Fibroblast of villous mesenchyme (primary cell): Measurements from ENCODE around the gene COL11A2. TPM values are rescaled to one million over a fixed set of nuclear protein-coding genes. Genes with fewer than 3 reads are reported as not detected.

Source experiments
- DNase-seq: peaks from one replicate; pipeline ENCODE4 v3.0.0-alpha.2; 2010; ENCODE audit warnings: low read depth
- H3K4me3 ChIP-seq: 2 replicates; pipeline ENCODE4 v1.5.1; 2011; ENCODE audit warnings: low read depth, mild to moderate bottlenecking, low read length
- total RNA-seq: library from RNA; depleted of rRNA; stranded (reverse); fragments of >200 nt; gene quantifications from 2 replicates; pipeline ENCODE4 v1.2.3, GENCODE V29; 2012
- TF ChIP-seq, protein P1 (sequence below): IDR thresholded peaks from 2 replicates; pipeline ENCODE4 v1.5.1; 2012; ENCODE audit warnings: low read depth, mild to moderate bottlenecking, low read length; ENCODE audit not compliant: insufficient read depth

COL11A2 gene
- total RNA-seq, 1 donor: under 0.01 TPM

DNA sequence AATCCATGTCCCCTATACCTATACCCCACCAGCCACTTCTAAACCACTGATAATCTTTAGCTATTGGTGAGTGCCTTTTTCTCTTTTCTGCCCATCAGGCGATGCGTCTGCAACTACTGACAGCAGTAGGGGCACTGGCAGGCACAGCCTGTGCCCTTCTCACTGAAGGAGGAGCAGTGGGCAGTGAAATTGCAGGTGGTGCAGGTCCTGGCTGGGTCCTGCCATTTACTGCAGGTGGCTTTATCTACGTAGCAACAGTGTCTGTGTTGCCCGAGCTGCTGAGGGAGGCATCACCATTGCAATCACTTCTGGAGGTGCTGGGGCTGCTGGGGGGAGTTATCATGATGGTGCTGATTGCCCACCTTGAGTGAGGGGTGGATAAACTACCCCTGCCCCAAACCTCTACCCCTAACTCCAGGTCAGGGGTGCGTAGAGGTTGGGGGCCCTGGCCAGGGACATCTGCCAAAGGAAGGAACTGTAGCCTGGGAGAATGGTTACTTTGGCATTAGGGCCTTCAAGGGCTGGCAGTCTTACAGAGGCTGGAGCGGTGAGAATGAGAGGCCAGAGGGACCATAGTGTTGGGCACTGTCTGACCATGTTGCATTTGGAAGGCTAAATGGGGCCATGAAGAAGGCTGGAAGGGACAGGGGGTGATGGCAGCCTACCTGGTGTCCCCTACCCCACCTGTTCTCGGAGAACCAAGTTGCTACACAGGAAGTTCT lies 11.3 kb upstream of the COL11A2 start:
- H3K4me3 ChIP-seq: no peak overlapping the region
- TF ChIP-seq, protein P1, sequence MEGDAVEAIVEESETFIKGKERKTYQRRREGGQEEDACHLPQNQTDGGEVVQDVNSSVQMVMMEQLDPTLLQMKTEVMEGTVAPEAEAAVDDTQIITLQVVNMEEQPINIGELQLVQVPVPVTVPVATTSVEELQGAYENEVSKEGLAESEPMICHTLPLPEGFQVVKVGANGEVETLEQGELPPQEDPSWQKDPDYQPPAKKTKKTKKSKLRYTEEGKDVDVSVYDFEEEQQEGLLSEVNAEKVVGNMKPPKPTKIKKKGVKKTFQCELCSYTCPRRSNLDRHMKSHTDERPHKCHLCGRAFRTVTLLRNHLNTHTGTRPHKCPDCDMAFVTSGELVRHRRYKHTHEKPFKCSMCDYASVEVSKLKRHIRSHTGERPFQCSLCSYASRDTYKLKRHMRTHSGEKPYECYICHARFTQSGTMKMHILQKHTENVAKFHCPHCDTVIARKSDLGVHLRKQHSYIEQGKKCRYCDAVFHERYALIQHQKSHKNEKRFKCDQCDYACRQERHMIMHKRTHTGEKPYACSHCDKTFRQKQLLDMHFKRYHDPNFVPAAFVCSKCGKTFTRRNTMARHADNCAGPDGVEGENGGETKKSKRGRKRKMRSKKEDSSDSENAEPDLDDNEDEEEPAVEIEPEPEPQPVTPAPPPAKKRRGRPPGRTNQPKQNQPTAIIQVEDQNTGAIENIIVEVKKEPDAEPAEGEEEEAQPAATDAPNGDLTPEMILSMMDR: no peak
- no peak for DNase-seq

DNA sequence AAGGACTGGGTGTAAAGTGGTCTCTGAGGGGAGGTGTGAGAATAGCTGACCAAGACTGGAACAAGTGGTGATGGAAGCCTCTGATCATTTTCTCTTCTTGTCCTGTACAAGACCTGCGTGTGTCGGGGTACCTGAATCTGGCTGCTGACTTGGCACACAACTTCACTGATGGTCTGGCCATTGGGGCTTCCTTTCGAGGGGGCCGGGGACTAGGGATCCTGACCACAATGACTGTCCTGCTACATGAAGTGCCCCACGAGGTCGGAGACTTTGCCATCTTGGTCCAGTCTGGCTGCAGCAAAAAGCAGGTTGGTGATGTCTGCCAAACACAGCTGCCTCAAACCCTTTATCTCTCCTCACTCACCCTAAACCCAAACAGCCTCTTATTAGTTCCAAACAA lies 10.5 kb upstream of the COL11A2 start:
- TF ChIP-seq, protein P1: no peak
- no peak for DNase-seq
- no peak overlapping the region for H3K4me3 ChIP-seq

DNA sequence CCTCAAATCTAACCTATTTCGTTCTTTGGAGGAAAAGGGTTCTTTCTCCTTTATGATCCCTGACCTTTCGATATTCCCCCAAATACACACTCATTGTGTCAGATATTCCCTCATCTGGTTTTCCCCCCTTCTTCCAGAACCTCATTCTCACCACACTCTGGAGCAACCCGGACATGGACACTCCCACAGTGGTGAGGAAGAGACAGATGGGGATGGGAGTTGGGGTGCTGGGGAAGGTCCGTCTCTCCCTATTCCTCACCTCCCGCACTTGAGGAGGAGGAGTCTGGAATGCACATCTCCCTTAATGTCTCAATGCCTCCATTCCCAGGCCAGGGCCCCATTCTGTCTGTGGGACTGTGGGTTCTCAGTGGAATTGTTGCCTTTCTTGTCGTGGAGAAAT lies 9.7 kb upstream of the COL11A2 start:
- H3K4me3 ChIP-seq: peak overlapping the region; percentile 98
- TF ChIP-seq, protein P1: no peak
- no peak for DNase-seq

DNA sequence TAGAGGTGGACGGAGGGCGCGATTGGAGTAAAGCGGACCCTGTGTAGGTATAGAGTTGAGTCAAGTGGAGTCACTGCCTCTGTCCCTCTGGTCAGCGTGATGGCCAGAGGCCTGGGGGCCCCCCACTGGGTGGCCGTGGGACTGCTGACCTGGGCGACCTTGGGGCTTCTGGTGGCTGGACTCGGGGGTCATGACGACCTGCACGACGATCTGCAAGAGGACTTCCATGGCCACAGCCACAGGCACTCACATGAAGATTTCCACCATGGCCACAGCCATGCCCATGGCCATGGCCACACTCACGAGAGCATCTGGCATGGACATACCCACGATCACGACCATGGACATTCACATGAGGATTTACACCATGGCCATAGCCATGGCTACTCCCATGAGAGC lies 8.9 kb upstream of the COL11A2 start:
- DNase-seq: no peak
- TF ChIP-seq, protein P1: no peak
- peak overlapping the region; percentile 98 for H3K4me3 ChIP-seq

DNA sequence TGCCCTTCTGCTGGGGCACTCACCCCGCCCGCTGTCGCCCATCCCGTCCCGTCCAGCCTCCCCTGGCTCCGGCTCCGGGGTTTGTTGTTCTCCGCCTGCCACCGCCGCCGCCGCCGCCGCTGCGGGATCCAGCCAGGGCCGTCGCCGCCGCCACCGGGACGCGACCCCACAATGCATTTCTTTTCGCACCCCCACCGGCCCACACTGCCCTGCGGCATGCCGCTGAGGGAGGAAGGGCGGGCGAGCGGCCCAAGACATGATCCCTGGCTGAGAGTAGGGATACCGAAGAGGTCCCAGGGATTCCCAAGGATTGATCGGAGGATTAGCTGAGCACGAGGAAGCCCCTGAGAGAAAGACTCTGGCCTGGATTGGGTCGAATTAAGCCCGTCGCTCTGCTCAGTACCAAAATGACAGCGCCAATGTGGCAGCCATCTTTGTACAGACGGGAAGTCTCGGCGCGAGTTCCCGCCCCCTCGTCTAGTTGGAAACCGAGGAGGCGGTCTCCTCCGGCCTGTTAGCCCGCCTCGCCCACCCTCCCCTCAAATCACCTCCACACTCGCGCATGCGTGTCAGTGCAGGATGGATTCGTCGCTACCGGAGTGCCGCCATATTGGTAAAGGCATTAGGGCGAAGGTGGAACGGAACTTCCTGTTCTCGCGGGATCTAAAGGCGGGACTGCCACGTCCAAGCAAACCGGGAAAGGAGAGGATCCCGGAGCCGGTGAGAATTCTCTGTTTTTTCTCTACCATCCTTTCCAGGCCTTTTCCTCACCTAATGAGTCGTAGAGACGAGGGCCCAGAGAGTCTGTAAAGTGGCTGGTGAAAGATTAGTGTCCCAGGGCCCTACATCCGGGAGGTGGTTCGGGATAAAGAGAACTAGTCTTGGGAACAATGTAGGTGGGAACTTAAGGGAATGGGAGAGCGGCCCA lies 8.2 kb upstream of the COL11A2 start, which contains the start of the genes RXRB and SLC39A7:
TSS of gene RXRB (minus strand) at position 447 of the 928 bp plus-strand sequence. CDS start at position 258, 189 bp downstream.
TSS of gene SLC39A7 (plus strand) at position 649 of the 928 bp plus-strand sequence. CDS start 379 bp downstream, outside the sequence.
- DNase-seq: peak; percentile 100
- peak within 1 kb of the TSS; percentile 98 for H3K4me3 ChIP-seq
- TF ChIP-seq, protein P1: no peak

DNA sequence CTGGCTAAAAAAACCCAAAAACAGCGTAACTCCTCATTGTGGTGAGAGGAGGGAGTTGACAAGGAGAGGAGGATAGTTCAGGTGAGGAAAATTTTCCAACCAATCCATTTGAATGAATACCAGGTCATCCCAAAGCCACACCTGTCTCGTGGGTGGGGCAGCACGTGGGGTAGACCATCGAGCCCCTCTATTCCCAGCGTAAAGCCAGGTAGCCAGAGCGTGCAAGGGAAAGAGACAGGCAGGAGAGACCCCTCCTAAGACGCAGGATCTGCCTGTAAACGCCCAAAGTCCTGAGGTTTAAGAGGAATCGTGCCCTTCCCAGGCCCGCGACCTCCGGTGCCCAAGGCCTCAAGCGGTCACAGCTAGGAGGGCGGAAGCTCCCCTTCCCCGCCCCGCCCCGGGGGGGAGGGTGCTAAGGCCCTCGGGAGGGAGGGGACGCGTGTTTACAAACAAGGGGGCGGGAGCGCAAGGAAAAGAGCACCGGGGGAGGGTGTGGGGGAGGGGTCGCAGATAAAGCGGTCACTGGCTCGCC lies 7.5 kb upstream of the COL11A2 start:
- peak overlapping the region; percentile 98 for H3K4me3 ChIP-seq
- TF ChIP-seq, protein P1: no peak
- DNase-seq: peak; percentile 81
